ENCODE data around the gene MTR.
A peak's percentile ranks its signal among the peaks of the same experiment; 100 is the strongest.

MTR gene

GRCh38 chr1:236795035-236795756 lies at the start of gene MTR:
MTR (plus strand) TSS chr1:236795292; CDS start chr1:236795704, 412 bp downstream.
- DNase-seq (ENCODE audit: low read depth), result peak; percentile 96
- no peak for TF ChIP-seq CTCF (IDR thresholded peaks at IDR 0.05; ENCODE audit: low read depth, low read length, missing control alignments)
- peak within 1 kb of the TSS; percentile 65 for H3K4me3 ChIP-seq (ENCODE audit: low read depth, low read length)

- no peak overlapping the region for H3K4me3 ChIP-seq (ENCODE audit: low read depth, low read length)
- no peak for TF ChIP-seq CTCF (IDR thresholded peaks at IDR 0.05; ENCODE audit: low read depth, low read length, missing control alignments)
- DNase-seq (ENCODE audit: low read depth), result no peak
Observed at GRCh38 chr1:236746785-236747184, 48.3 kb upstream of the MTR start.

- H3K4me3 ChIP-seq (ENCODE audit: low read depth, low read length), result no peak overlapping the region
- TF ChIP-seq CTCF (IDR thresholded peaks at IDR 0.05; ENCODE audit: low read depth, low read length, missing control alignments), result no peak
- no peak for DNase-seq (ENCODE audit: low read depth)
Observed at GRCh38 chr1:236747311-236747985, 47.6 kb upstream of the MTR start.

GRCh38 chr1:236748268-236748870 lies 46.7 kb upstream of the MTR start:
- peak; percentile 51 for TF ChIP-seq CTCF (IDR thresholded peaks at IDR 0.05; ENCODE audit: low read depth, low read length, missing control alignments)
- no peak for DNase-seq (ENCODE audit: low read depth)
- H3K4me3 ChIP-seq (ENCODE audit: low read depth, low read length), result no peak overlapping the region

- DNase-seq (ENCODE audit: low read depth), result no peak
- H3K4me3 ChIP-seq (ENCODE audit: low read depth, low read length), result no peak overlapping the region
- TF ChIP-seq CTCF (IDR thresholded peaks at IDR 0.05; ENCODE audit: low read depth, low read length, missing control alignments), result no peak
Observed at GRCh38 chr1:236750928-236751327, 44.2 kb upstream of the MTR start.

- DNase-seq (ENCODE audit: low read depth), result no peak
- TF ChIP-seq CTCF (IDR thresholded peaks at IDR 0.05; ENCODE audit: low read depth, low read length, missing control alignments), result no peak
- no peak overlapping the region for H3K4me3 ChIP-seq (ENCODE audit: low read depth, low read length)
Observed at GRCh38 chr1:236751385-236751784, 43.7 kb upstream of the MTR start.
